IPS-NIHi7 (cell line): ENCODE measurements around the gene ICAM2.

Source experiments
- DNase-seq: peaks from one replicate; pipeline ENCODE4 v3.0.0; 2012; ENCODE audit warnings: mixed read lengths; ENCODE audit errors: extremely low spot score

Gene ICAM2

DNA sequence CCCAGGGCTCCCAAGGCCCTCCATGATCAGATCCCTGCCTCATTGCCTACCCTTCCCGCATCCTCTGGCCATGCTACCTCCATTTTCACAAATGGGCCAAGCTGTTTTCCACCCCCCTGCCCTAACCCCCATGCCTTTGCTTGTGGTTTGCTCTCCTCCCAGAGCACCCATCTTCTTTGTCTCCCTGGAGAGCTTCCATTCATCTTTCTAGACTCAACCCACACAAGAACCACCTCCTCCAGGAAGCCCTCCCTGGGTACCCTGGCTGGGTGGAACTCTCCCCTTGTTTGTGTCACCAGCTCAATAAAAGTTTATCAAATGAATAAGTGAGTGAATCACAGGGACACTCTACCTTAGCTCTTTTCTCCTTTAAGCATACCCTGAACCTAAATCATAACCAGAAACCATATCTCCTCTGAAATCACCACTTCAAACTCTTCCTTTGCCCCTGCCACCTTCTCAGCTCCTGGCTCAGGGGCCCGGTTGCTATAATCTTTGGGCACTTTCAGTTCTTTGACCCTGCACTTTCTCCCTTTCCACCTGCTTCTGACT, 44.8 kb downstream of the ICAM2 start:
- DNase-seq, result no peak

DNA sequence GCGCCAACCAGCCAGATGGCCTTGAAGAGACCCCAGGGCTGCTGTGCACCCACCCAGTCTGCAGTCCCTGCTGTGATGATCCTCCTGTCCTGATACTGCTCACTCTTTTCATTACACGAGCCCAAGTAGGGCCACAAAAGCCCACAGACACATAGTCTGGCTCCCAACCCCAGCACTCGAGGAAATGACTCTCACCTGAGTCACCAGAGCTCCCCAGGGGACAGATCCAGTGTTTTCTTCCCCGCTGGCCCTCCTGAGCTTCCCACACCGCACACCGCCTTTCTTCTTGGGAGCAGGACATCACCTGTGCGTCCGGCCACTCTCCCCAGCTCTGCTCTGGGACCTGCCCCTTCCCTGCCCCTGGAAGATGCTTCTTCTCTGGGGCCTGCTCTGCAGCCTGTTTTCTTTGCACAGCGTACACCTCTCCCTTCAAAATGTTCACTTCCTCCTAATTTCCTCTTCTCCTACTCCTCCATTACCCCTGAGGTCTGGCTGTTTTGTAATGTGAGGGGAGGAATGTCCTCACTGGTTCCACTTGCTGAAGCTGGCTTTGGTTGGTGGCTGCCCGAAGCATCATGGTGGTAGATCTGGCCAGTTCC, 45.7 kb downstream of the ICAM2 start:
- no peak for DNase-seq

DNA sequence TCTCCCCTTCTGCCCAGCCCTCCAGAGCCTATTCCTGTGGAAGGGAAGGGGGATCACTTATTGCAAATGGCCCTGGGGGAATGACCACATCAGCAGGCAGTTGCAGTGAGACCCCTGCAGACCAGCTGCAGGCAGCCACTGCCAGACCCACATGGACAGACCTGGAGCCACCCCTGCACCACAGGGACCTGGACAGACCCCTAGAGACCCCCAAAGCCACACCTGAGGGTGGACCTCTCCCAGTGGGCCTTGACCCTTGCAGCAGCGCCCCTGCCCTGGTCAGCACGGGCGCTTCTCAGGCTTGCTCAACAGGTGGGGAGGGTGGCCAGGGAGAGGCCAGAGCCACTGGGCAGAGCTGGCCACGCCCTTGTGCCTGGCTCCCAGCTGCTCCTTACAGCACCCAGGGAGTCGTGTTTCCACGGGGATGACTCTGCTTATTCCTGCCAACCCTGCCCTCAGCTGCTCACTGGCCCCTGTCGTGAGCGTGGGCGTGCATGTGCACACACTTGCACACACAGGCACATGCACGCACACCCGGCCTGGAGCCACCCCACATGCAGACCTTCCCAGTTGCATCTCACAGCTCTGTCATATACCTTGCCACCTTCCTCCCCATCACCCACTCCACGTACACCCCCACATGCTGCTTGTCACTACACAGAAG, 46.4 kb downstream of the ICAM2 start:
- DNase-seq, result no peak

DNA sequence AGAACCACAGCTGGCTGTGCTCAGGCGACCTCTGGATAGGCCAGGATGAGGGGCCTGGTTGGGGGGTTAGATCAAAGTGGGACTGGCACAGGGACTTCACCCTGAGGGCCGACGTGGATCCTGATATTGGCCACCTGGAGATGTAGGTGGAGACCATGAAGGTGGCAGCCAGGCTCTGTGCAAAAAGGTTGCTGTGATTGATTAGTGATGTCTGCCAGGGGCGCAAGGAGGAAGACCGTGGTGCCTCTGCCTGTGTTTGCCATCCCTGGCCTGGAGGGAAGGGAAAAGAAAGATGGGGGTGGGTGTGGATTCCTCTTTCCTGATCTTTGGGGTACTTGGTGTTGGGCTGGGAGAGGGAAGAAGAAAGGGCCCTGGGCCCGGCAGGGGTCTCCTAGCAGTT, 47.2 kb downstream of the ICAM2 start:
- no peak for DNase-seq

DNA sequence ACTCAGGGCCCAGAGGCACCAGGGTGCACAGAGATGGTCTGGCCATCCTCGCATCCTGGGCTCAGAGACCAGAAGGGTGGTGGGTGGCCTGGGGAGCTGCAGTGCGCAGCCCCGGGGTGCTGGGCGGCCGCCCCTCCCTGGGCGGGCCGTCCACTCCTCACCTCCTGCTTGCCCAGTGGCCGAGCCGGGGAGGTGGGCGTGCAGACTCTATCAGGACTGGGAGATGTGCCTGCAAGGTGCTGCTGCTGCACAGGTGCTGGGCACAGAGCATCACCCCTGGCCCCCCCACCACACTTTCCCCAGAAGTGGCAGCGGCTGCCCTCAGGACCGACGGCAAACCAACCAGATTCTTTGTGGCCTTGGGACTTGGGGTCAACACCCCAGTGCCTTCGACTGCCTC, 47.6 kb downstream of the ICAM2 start, which contains the start of gene SCN4A:
SCN4A (minus strand) TSS at position 123 of the 400 bp plus-strand sequence; CDS start at position 46, 77 bp downstream.
- no peak for DNase-seq

DNA sequence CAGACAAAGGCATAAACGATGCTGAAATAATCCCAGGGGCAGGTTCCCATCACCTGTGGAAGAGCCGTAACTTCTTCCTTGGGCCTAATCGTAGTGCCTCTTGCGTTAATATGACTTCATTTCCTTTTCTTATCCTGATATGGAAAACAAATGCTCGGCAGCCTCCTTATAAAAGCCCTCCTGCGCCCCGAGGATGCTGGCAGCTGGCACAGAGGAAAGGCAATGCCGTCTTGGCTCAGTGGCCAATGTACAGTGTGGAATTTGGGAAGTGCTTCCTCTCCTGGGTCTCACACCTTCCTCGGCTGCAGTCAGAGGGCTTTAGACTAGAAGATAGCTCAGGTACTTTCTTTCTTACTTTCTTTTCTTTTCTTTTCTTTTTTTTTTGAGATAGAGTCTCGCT, 51.2 kb downstream of the ICAM2 start:
- DNase-seq, result no peak

DNA sequence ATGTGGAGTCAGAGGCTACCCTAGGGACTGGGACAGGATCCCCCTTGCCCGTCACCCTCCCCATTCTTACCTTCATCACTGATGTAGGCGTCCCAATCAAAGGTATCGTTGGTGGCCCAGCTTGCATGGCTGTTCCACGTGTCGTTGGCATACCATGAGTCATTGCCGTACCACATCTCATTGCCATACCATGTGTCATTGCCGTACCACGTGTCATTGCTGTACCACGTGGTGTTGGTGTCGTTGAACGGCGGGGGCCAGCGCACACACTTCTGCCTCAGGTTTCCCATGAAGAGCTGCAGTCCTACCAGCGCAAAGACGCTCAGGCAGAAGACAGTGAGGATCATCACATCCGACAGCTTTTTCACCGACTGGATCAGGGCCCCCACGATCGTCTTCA, 52.5 kb downstream of the ICAM2 start:
- no peak for DNase-seq

DNA sequence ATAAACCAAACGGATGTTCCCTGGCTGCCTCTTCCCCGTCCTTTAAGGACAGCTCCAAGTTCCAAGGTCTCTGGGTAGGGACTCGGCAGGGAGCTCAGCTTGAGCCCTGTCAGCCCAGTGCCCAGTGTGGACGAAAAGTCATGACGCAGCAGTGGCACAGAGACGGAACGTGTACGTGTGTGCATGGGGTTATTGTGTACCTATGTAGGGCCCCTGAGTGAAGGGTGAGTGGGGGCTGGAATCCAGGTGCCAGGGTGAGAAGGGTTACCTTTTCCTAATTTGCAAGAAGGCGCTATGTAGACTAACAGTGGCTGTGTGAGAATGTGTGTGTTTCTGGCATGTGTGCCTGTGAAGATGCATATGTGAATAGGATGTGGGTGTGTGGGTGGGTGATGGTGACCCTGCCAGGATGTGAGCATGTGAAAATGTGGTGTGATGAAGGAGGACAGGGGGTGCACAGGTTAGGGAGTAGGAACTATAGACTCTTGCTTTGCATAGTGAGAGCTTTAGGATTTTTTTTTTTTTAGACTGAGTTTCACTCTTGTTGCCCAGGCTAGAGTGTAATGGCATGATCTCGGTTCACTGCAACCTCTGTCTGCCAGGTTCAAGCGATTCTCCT, 53.7 kb downstream of the ICAM2 start:
- DNase-seq, result no peak

DNA sequence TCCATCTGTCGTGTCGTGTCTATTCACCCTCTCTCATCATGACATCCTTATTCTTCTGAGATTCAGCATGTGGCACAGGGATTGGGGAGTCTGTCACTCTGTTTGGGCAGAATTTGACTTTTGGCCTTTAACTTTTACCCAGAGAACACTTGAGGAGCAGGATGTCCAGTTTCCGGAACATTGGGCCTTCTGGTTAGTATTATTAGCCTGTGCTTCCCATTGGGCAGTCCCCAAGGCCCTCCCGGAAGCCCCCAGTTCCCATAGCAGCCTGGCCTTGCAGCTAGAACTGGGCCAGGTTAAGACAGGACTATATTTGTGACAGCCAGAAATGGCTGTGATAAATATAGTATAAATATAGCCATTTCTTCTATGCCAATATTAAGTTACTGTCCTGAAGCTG, 57.3 kb downstream of the ICAM2 start:
- DNase-seq, result no peak

DNA sequence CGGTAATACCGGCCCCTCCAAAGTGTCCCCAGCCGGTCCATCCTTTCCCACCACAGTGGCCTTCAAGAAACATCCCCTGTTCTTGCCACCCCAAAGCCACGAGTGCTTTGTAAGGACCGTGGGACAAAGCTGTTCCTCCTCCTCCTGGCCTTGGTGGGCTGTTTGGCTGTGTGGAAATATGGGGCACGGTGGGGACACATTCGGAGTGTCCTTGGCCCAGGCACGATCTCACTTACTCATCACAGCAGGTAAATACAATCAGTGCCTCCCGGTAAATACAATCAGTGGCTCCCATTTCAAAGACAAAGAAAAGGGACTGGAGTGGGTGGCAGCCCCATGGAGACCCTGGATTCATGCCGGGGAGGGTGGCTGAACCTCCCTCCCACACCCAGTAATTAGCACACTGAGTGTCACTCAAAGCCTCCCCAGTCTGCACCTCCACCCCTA, 58.1 kb downstream of the ICAM2 start:
- no peak for DNase-seq

DNA sequence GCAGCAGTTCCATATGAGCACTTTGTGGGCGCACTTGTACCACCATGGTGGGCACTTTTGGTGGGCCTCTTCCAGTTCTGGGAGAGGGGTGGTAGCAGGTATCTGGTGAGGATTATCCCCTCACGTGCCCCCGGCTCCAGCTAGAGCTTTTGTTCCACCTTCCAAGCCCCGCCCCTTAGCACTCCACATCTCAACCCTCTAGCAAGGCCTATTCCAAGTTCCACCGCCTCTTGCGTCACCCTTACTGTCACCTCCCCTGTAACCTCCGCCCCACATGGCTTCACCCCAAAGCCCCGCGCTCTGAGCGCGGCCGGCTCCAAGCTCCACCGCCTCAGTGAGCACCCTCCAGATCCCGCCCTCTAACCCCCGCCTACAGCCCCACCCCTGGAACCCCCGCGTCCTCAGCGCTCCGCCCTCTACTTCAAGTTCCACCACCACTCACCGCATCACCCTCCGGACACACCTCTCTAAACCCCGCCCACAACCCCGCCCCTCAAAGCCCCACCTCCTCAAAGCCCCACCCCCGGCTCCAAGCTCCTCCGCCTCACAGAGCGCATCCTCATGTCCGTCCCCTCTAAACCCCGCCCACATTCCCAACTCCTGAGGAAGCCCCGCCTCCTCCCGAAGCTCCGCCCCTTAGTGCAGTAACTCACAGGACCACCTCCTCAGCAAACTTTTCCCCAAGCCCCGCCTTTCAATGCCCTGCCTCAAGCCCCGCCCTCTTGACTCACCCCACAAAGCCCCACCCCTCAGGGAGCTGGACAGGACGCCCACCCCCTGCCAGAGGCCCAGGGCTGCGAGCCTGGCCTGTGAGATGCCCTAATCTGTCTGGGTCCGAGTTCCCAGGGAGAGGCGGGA, 58.8 kb downstream of the ICAM2 start:
- peak; percentile 98 for DNase-seq

DNA sequence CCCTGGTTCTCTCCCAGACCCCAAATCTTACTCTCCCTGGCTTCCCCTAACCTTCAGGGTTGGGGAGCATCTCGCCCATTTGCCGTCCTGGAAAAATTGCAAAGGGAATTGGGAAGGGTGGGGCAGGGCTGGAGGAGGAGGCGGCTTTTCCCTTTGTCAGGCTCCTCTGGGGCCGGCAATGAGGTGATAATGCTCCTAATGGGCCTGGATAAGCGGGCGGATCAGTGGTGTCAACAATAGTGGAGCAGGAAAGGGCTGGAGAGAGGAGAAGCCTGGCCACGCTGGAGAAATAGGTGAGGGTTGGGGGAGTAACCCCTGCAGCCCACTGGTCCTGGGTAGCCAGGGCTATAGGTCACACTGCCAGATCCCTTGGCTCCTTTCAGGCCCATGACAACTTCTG, 60.0 kb downstream of the ICAM2 start:
- DNase-seq, result peak; percentile 50

DNA sequence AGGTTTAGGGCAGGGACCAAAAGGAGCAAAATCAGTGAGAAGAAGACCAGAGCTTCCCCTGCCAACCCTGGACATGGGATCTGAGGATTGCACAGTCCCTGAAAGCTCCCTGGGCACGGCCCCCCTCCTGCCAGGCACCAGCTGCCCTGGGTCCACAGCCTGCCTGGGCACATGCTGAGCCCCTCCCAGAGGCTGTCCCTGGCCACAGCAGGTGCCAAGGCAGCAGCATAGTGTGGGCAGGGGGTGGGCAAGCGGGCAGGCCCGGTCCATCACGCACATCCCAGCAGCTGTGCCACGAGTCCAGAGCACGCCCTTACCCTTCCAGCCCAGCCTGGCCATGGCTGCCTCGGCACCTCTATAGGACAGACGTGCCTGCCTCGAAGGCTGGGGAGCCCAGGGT, 60.4 kb downstream of the ICAM2 start:
- DNase-seq, result no peak

DNA sequence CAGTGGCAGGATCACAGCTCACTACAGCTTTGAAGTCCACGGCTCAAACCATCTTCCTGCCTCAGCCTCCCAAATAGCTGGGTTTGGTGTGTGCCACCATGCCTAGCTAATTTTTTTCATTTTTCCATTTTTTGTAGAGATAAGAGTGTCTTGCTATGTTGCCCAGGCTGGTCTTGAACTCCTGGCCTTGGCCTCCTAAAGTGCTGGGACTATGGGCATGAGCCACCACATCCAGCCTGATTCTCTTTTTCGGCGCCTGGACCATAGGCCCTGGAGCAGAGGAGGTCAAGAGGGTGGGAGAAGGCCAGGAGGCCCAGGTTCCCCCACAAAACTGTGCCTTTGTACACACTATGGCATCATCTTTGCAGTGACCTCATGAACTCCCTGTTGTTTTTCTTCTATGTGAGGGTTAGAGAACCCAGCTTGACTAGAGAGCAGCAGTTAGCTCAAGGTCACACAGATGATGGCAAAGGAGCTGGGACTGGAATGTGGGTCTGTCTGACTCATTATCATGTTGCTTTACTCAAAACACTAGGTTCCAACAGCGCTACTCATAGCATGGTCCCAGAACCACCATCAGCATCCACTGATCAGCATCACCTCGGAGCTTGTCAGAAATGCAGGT, 64.0 kb downstream of the ICAM2 start:
- no peak for DNase-seq

DNA sequence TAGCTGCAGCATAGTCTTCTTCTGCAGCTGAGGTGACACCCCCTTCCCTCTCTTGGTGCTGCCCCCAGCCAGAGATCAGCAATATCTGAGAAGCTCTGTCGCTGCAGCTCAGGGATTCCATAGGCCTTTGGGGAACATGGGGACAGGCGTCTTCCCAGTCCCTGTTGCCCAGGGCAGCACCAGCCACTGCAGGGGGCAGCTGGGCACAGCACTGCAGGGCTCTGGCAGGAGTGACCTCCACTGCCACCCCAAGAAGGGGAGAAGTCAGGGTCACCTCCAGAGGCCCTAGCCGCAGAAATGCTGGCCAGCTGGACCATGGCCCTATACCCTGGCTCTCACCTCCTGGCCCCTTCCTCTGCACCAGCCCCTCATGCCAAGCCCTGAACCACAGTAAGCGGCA, 64.6 kb downstream of the ICAM2 start:
- DNase-seq, result no peak

DNA sequence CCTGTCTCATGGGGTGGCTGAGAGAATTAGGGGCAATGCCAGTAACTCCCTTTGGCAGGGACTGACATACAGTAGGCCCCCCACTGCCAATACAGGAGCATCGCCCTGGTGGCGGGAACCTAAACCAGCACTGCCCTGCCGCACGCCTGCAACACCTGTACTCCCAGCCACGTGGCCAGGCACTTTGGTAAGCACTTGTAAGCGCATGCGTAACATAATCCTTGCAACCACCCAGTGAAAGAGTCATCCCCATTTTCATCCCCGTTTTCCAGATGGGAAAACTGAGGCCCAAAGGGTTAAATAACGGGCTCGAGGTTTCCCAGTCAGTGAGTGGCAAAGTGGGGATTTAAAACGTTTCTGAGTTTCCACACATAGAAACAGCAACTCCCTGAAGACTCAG, 65.2 kb downstream of the ICAM2 start:
- DNase-seq, result no peak

DNA sequence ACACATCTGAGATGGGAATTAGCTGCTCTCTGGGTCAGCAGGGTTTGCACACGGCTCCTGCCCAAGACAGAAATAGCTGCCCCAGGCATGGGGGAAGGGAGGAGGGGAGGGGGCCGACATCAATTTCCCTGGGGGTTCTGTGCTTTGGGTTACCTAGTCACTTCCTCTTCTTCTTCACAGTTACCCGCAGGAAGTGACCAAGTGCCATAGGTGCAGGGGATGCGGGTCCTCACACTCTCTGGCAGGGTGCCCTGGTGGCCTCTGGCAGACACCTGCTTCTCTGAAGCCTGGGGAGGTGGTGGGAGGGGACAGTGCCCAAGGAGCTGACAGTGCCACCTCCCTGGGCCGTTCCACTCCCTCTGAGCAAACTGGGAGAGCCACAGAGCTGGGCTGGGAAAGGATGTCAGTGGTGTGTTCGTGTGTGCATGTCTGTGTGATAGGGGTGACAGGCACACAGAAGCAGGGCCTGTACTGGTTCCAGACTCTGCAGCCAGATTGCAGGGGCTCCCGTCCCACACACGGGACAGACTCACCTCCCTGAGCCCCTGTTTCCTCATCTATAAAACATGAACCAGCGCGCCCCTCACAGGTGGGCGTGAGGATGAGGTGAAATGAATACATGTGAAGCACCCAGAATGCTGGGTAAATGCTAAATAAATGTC, 65.9 kb downstream of the ICAM2 start:
- DNase-seq, result no peak
